ENCODE results near the gene DDX54. TPM values are rescaled to one million over a fixed set of nuclear protein-coding genes. Genes with fewer than 3 reads are reported as not detected.

DDX54 gene
- total and polyA plus RNA-seq, 2 of the 8 experiments (the other 6 are each of a cell fraction or from before 2014, with no cell fraction given) = 64.9 to 113 TPM

DNA sequence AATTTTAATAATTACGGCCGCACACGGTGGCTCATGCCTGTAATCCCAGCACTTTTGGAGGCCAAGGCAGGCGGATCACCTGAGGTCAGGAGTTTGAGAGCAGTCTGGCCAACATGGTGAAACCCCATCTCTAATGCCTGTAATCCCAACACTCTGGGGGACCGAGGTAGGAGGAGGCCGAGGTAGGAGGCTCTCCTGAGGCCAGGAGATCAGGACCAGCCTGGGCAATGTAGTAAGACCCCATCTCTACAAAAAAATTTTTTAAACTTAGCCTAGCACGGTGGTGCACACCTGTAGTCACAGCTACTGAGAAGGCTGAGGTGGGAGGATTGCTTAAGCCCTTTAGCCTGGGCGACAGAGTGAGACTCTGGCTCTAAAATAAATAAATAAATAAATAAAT lies 41.3 kb downstream of the DDX54 start (continued):
- TF ChIP-seq, protein P1, sequence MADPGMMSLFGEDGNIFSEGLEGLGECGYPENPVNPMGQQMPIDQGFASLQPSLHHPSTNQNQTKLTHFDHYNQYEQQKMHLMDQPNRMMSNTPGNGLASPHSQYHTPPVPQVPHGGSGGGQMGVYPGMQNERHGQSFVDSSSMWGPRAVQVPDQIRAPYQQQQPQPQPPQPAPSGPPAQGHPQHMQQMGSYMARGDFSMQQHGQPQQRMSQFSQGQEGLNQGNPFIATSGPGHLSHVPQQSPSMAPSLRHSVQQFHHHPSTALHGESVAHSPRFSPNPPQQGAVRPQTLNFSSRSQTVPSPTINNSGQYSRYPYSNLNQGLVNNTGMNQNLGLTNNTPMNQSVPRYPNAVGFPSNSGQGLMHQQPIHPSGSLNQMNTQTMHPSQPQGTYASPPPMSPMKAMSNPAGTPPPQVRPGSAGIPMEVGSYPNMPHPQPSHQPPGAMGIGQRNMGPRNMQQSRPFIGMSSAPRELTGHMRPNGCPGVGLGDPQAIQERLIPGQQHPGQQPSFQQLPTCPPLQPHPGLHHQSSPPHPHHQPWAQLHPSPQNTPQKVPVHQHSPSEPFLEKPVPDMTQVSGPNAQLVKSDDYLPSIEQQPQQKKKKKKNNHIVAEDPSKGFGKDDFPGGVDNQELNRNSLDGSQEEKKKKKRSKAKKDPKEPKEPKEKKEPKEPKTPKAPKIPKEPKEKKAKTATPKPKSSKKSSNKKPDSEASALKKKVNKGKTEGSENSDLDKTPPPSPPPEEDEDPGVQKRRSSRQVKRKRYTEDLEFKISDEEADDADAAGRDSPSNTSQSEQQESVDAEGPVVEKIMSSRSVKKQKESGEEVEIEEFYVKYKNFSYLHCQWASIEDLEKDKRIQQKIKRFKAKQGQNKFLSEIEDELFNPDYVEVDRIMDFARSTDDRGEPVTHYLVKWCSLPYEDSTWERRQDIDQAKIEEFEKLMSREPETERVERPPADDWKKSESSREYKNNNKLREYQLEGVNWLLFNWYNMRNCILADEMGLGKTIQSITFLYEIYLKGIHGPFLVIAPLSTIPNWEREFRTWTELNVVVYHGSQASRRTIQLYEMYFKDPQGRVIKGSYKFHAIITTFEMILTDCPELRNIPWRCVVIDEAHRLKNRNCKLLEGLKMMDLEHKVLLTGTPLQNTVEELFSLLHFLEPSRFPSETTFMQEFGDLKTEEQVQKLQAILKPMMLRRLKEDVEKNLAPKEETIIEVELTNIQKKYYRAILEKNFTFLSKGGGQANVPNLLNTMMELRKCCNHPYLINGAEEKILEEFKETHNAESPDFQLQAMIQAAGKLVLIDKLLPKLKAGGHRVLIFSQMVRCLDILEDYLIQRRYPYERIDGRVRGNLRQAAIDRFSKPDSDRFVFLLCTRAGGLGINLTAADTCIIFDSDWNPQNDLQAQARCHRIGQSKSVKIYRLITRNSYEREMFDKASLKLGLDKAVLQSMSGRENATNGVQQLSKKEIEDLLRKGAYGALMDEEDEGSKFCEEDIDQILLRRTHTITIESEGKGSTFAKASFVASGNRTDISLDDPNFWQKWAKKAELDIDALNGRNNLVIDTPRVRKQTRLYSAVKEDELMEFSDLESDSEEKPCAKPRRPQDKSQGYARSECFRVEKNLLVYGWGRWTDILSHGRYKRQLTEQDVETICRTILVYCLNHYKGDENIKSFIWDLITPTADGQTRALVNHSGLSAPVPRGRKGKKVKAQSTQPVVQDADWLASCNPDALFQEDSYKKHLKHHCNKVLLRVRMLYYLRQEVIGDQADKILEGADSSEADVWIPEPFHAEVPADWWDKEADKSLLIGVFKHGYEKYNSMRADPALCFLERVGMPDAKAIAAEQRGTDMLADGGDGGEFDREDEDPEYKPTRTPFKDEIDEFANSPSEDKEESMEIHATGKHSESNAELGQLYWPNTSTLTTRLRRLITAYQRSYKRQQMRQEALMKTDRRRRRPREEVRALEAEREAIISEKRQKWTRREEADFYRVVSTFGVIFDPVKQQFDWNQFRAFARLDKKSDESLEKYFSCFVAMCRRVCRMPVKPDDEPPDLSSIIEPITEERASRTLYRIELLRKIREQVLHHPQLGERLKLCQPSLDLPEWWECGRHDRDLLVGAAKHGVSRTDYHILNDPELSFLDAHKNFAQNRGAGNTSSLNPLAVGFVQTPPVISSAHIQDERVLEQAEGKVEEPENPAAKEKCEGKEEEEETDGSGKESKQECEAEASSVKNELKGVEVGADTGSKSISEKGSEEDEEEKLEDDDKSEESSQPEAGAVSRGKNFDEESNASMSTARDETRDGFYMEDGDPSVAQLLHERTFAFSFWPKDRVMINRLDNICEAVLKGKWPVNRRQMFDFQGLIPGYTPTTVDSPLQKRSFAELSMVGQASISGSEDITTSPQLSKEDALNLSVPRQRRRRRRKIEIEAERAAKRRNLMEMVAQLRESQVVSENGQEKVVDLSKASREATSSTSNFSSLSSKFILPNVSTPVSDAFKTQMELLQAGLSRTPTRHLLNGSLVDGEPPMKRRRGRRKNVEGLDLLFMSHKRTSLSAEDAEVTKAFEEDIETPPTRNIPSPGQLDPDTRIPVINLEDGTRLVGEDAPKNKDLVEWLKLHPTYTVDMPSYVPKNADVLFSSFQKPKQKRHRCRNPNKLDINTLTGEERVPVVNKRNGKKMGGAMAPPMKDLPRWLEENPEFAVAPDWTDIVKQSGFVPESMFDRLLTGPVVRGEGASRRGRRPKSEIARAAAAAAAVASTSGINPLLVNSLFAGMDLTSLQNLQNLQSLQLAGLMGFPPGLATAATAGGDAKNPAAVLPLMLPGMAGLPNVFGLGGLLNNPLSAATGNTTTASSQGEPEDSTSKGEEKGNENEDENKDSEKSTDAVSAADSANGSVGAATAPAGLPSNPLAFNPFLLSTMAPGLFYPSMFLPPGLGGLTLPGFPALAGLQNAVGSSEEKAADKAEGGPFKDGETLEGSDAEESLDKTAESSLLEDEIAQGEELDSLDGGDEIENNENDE (IDR thresholded peaks at IDR 0.05; ENCODE audit: insufficient replicate concordance, low read length) = no peak
- TF ChIP-seq MAFK (IDR thresholded peaks at IDR 0.05; ENCODE audit: low read depth, low read length) = no peak
- no peak for TF ChIP-seq KDM5A (IDR thresholded peaks at IDR 0.05; ENCODE audit: low read length)
- no peak for TF ChIP-seq TBP (IDR thresholded peaks at IDR 0.05; ENCODE audit: low read depth, low read length)
- TF ChIP-seq CBX8 (IDR thresholded peaks at IDR 0.05; ENCODE audit: borderline replicate concordance, low read depth, low read length) = no peak
- TF ChIP-seq SRF (IDR thresholded peaks at IDR 0.05; ENCODE audit: low read depth, low read length) = no peak
- no peak for TF ChIP-seq GABPA (IDR thresholded peaks at IDR 0.05; ENCODE audit: borderline replicate concordance, insufficient read depth, low read length)
- TF ChIP-seq SP2 (IDR thresholded peaks at IDR 0.05; ENCODE audit: low read length) = no peak
- no peak for TF ChIP-seq CEBPB (IDR thresholded peaks at IDR 0.05; ENCODE audit: low read depth, low read length)
- no peak for TF ChIP-seq TEAD4 (IDR thresholded peaks at IDR 0.05; ENCODE audit: low read depth, low read length)
- TF ChIP-seq BACH1 (IDR thresholded peaks at IDR 0.05; ENCODE audit: low read length) = no peak
- no peak for TF ChIP-seq SAP30 (IDR thresholded peaks at IDR 0.05; ENCODE audit: insufficient read depth, insufficient replicate concordance, low read length)
